SK-N-SH treated with all-trans-retinoic acid at 6 μM for 48 hours (cell line): ENCODE measurements around the gene UCN.

ENCODE experiments used
- ATAC-seq: fragments of 200-7000 bp; cut with Tn5 transposase; 3 replicates; pipeline ENCODE4 v1.9.1; 2020; ENCODE audit warnings: mild to moderate bottlenecking, moderate library complexity
- ARNTL ChIP-seq: fragments of 450-650 bp; formaldehyde crosslinking; IDR thresholded peaks from 2 replicates; pipeline ENCODE4 v1.5.0; 2020; ENCODE audit warnings: low read depth, mild to moderate bottlenecking, moderate library complexity, borderline replicate concordance
- BACH2 ChIP-seq: fragments of 250-450 bp; sonication (Bioruptor Pico); IDR thresholded peaks from 2 replicates; pipeline ENCODE4 v1.9.0; 2021; ENCODE audit warnings: mild to moderate bottlenecking, borderline replicate concordance
- CSDC2 ChIP-seq: fragments of 250-450 bp; sonication (Bioruptor Pico); IDR thresholded peaks from 2 replicates; pipeline ENCODE4 v1.5.0; 2020; ENCODE audit warnings: mild to moderate bottlenecking, moderate library complexity
- ESRRG ChIP-seq: fragments of 250-450 bp; sonication (Bioruptor Pico); IDR thresholded peaks from 2 replicates; pipeline ENCODE4 v1.6.1; 2021; ENCODE audit warnings: mild to moderate bottlenecking
- GLIS3 ChIP-seq: fragments of 250-450 bp; sonication (Bioruptor Pico); IDR thresholded peaks from 2 replicates; pipeline ENCODE4 v1.5.0; 2020; ENCODE audit warnings: mild to moderate bottlenecking, moderate library complexity
- ISL1 ChIP-seq: fragments of 250-450 bp; sonication (Bioruptor Pico); IDR thresholded peaks from 2 replicates; pipeline ENCODE4 v2.1.2; 2022; ENCODE audit warnings: mild to moderate bottlenecking, moderate library complexity
- OSR1 ChIP-seq: fragments of 250-450 bp; sonication (Bioruptor Pico); IDR thresholded peaks from 2 replicates; pipeline ENCODE4 v1.8.0; 2022; ENCODE audit warnings: moderate library complexity, mild to moderate bottlenecking, inconsistent platforms
- PPARA ChIP-seq: fragments of 250-450 bp; sonication (Bioruptor Pico); IDR thresholded peaks from 2 replicates; pipeline ENCODE4 v1.5.0; 2020; ENCODE audit warnings: mild to moderate bottlenecking, borderline replicate concordance
- RARB ChIP-seq: fragments of 250-450 bp; sonication (Bioruptor Pico); IDR thresholded peaks from 2 replicates; pipeline ENCODE4 v1.8.0; 2021; ENCODE audit warnings: mild to moderate bottlenecking, moderate library complexity
- SNAI2 ChIP-seq: fragments of 250-450 bp; sonication (Bioruptor Pico); IDR thresholded peaks from 2 replicates; pipeline ENCODE4 v1.5.0; 2020; ENCODE audit warnings: mild to moderate bottlenecking, moderate library complexity
- TCF4 ChIP-seq: fragments of 250-450 bp; sonication (Bioruptor Pico); IDR thresholded peaks from 2 replicates; pipeline ENCODE4 v1.8.0; 2021; ENCODE audit warnings: mild to moderate bottlenecking, moderate library complexity, borderline replicate concordance
- TOX ChIP-seq: fragments of 250-450 bp; sonication (Bioruptor Pico); IDR thresholded peaks from 2 replicates; pipeline ENCODE4 v1.8.0; 2021; ENCODE audit warnings: mild to moderate bottlenecking, moderate library complexity, borderline replicate concordance
- ZC3H10 ChIP-seq: fragments of 250-450 bp; sonication (Bioruptor Pico); IDR thresholded peaks from 2 replicates; pipeline ENCODE4 v1.5.1; 2021; ENCODE audit warnings: mild to moderate bottlenecking, moderate library complexity
- ZFP30 ChIP-seq: fragments of 450-650 bp; formaldehyde crosslinking; IDR thresholded peaks from 2 replicates; pipeline ENCODE4 v1.5.0; 2022; ENCODE audit warnings: mild to moderate bottlenecking, moderate library complexity
- ZNF8 ChIP-seq: fragments of 450-650 bp; formaldehyde crosslinking; IDR thresholded peaks from 2 replicates; pipeline ENCODE4 v1.5.0; 2020; ENCODE audit warnings: mild to moderate bottlenecking, moderate library complexity
- TF ChIP-seq, protein P1 (sequence below): fragments of 250-450 bp; sonication (Bioruptor Pico); IDR thresholded peaks from 2 replicates; pipeline ENCODE4 v1.5.0; 2020; ENCODE audit warnings: mild to moderate bottlenecking, moderate library complexity
- TF ChIP-seq, protein P2 (sequence below): fragments of 250-450 bp; sonication (Bioruptor Pico); IDR thresholded peaks from 2 replicates; pipeline ENCODE4 v1.5.1; 2021; ENCODE audit warnings: mild to moderate bottlenecking, moderate library complexity
- TF ChIP-seq, protein P3 (sequence below): fragments of 250-450 bp; sonication (Bioruptor Pico); IDR thresholded peaks from 2 replicates; pipeline ENCODE4 v1.8.0; 2020; ENCODE audit warnings: mild to moderate bottlenecking, moderate library complexity, borderline replicate concordance
- TF ChIP-seq, protein P4 (sequence below): fragments of 250-450 bp; sonication (Bioruptor Pico); IDR thresholded peaks from 2 replicates; pipeline ENCODE4 v1.5.1; 2020; ENCODE audit warnings: low read depth, mild to moderate bottlenecking, moderate library complexity

UCN gene

DNA sequence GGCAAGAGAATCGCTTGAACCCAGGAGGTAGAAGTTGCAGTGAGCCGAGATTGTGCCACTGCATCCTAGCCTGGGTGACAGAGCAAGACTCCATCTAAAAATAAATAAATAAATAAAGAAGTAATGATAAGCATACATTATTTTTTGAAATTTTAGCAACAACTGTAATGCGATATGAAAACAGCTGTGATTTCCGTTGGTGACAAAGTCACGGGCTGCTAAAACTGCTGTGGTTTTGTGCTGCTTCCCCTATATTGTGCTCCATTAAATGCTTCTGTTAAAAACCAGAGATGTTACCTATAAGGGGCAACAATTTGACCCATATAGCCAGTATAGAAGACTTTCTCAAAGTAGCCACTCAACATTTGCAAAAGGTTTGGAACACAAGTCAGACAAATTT lies 17.7 kb downstream of the UCN start:
- TF ChIP-seq BACH2 (CRISPR knock-in tag) (no peak), CSDC2 (CRISPR knock-in tag) (no peak), PPARA (no peak), RARB (CRISPR knock-in tag) (no peak), ZFP30 (CRISPR knock-in tag) (no peak), SNAI2 (CRISPR knock-in tag) (no peak), TOX (no peak), OSR1 (CRISPR knock-in tag) (no peak), ISL1 (CRISPR knock-in tag) (no peak), GLIS3 (CRISPR knock-in tag) (no peak), ESRRG (CRISPR knock-in tag) (no peak)
- TF ChIP-seq, protein P1, sequence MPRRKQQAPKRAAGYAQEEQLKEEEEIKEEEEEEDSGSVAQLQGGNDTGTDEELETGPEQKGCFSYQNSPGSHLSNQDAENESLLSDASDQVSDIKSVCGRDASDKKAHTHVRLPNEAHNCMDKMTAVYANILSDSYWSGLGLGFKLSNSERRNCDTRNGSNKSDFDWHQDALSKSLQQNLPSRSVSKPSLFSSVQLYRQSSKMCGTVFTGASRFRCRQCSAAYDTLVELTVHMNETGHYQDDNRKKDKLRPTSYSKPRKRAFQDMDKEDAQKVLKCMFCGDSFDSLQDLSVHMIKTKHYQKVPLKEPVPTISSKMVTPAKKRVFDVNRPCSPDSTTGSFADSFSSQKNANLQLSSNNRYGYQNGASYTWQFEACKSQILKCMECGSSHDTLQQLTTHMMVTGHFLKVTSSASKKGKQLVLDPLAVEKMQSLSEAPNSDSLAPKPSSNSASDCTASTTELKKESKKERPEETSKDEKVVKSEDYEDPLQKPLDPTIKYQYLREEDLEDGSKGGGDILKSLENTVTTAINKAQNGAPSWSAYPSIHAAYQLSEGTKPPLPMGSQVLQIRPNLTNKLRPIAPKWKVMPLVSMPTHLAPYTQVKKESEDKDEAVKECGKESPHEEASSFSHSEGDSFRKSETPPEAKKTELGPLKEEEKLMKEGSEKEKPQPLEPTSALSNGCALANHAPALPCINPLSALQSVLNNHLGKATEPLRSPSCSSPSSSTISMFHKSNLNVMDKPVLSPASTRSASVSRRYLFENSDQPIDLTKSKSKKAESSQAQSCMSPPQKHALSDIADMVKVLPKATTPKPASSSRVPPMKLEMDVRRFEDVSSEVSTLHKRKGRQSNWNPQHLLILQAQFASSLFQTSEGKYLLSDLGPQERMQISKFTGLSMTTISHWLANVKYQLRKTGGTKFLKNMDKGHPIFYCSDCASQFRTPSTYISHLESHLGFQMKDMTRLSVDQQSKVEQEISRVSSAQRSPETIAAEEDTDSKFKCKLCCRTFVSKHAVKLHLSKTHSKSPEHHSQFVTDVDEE (CRISPR knock-in tag) = no peak
- TF ChIP-seq, protein P2, sequence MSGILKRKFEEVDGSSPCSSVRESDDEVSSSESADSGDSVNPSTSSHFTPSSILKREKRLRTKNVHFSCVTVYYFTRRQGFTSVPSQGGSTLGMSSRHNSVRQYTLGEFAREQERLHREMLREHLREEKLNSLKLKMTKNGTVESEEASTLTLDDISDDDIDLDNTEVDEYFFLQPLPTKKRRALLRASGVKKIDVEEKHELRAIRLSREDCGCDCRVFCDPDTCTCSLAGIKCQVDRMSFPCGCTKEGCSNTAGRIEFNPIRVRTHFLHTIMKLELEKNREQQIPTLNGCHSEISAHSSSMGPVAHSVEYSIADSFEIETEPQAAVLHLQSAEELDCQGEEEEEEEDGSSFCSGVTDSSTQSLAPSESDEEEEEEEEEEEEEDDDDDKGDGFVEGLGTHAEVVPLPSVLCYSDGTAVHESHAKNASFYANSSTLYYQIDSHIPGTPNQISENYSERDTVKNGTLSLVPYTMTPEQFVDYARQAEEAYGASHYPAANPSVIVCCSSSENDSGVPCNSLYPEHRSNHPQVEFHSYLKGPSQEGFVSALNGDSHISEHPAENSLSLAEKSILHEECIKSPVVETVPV (CRISPR knock-in tag) = no peak
- TF ChIP-seq, protein P3, sequence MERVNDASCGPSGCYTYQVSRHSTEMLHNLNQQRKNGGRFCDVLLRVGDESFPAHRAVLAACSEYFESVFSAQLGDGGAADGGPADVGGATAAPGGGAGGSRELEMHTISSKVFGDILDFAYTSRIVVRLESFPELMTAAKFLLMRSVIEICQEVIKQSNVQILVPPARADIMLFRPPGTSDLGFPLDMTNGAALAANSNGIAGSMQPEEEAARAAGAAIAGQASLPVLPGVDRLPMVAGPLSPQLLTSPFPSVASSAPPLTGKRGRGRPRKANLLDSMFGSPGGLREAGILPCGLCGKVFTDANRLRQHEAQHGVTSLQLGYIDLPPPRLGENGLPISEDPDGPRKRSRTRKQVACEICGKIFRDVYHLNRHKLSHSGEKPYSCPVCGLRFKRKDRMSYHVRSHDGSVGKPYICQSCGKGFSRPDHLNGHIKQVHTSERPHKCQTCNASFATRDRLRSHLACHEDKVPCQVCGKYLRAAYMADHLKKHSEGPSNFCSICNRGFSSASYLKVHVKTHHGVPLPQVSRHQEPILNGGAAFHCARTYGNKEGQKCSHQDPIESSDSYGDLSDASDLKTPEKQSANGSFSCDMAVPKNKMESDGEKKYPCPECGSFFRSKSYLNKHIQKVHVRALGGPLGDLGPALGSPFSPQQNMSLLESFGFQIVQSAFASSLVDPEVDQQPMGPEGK (CRISPR knock-in tag) = no peak
- TF ChIP-seq, protein P4, sequence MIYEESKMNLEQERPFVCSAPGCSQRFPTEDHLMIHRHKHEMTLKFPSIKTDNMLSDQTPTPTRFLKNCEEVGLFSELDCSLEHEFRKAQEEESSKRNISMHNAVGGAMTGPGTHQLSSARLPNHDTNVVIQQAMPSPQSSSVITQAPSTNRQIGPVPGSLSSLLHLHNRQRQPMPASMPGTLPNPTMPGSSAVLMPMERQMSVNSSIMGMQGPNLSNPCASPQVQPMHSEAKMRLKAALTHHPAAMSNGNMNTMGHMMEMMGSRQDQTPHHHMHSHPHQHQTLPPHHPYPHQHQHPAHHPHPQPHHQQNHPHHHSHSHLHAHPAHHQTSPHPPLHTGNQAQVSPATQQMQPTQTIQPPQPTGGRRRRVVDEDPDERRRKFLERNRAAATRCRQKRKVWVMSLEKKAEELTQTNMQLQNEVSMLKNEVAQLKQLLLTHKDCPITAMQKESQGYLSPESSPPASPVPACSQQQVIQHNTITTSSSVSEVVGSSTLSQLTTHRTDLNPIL = no peak
- TF ChIP-seq, all 23 proteins: peak for 0
- ATAC-seq = no peak

DNA sequence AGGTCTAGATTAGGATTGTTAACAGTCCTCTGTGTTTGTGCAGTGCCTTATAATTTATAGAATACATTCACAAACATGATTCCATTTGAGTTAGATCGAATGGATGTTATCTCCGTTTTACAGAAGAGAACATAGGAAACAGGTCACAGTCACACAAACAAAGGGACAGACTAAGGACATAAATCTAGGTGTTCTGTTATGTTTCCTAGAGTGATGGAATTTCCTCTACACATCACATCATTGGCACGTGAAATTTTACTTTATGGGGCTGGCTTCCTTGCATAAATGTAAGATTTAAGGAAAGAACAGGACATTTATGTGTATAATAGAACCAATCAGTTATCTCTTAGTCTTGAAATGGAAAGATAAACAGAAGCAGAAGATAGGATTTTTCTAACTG lies 19.6 kb downstream of the UCN start:
- ATAC-seq = no peak
- TF ChIP-seq, protein P1 (CRISPR knock-in tag) = peak; percentile 62; the same call in 1 of the 2 replicates
- no peak for TF ChIP-seq ESRRG (CRISPR knock-in tag)
- TF ChIP-seq, protein P4 = peak; percentile 58; the same call in 1 of the 2 replicates
- TF ChIP-seq TOX = no peak
- TF ChIP-seq ARNTL = no peak
- peak; percentile 50 for TF ChIP-seq TCF4 (CRISPR knock-in tag)
- no peak for TF ChIP-seq ZC3H10
- no peak for TF ChIP-seq ZNF8 (CRISPR knock-in tag)
- TF ChIP-seq BACH2 (CRISPR knock-in tag) = no peak
- peak; percentile 79 for TF ChIP-seq ISL1 (CRISPR knock-in tag)

DNA sequence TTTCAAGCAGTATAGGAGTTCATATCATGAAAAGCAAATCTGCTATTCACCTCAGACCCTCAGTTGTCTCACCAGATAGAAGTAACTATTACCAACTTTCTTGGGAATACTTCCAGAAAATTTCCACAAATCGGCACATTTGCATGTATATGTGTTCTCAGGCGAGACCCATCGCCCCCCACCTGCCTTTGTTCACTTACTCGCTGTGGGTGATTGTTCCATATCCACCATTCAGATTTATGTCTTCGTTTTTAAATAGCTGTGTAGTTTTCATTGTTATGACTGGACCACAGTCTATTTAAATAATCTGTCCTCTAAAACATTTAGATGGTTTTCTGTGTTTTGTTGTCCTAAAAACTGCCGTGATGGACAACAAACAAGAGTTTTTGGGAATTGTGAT lies 22.8 kb downstream of the UCN start:
- no peak for TF ChIP-seq ZC3H10
- ATAC-seq = no peak
